ENCODE data around the gene ITPRIPL1.

ITPRIPL1 gene

GRCh38 chr2:96353032-96353561 lies 28.0 kb downstream of the ITPRIPL1 start:
- no peak overlapping the region for H3K4me3 ChIP-seq (ENCODE audit: low read depth, low read length)
- no peak for DNase-seq (ENCODE audit: low read depth)
- TF ChIP-seq MAX (IDR thresholded peaks at IDR 0.05; ENCODE audit: low read depth, low read length) = no peak
- no peak for TF ChIP-seq MYC (IDR thresholded peaks at IDR 0.05; ENCODE audit: low read depth, low read length)
- TF ChIP-seq CTCF (IDR thresholded peaks at IDR 0.05; ENCODE audit: low read depth, low read length) = no peak
- TF ChIP-seq POLR2A (IDR thresholded peaks at IDR 0.05; ENCODE audit: extremely low read depth, insufficient read length) = no peak

GRCh38 chr2:96353606-96354101 lies 28.5 kb downstream of the ITPRIPL1 start:
- TF ChIP-seq CTCF (IDR thresholded peaks at IDR 0.05; ENCODE audit: low read depth, low read length) (no peak), POLR2A (IDR thresholded peaks at IDR 0.05; ENCODE audit: extremely low read depth, insufficient read length) (no peak), MAX (IDR thresholded peaks at IDR 0.05; ENCODE audit: low read depth, low read length) (no peak), MYC (IDR thresholded peaks at IDR 0.05; ENCODE audit: low read depth, low read length) (no peak)
- H3K4me3 ChIP-seq (ENCODE audit: low read depth, low read length) = no peak overlapping the region

GRCh38 chr2:96354492-96354891 lies 29.4 kb downstream of the ITPRIPL1 start:
- H3K4me3 ChIP-seq (ENCODE audit: low read depth, low read length) = no peak overlapping the region
- no peak for TF ChIP-seq MAX (IDR thresholded peaks at IDR 0.05; ENCODE audit: low read depth, low read length)
- no peak for TF ChIP-seq CTCF (IDR thresholded peaks at IDR 0.05; ENCODE audit: low read depth, low read length)
- TF ChIP-seq POLR2A (IDR thresholded peaks at IDR 0.05; ENCODE audit: extremely low read depth, insufficient read length) = no peak
- no peak for TF ChIP-seq MYC (IDR thresholded peaks at IDR 0.05; ENCODE audit: low read depth, low read length)
- DNase-seq (ENCODE audit: low read depth) = no peak

More at GRCh38 chr2:96353606-96354101, 28.5 kb downstream of the ITPRIPL1 start:
- no peak for DNase-seq (ENCODE audit: low read depth)

DNA sequence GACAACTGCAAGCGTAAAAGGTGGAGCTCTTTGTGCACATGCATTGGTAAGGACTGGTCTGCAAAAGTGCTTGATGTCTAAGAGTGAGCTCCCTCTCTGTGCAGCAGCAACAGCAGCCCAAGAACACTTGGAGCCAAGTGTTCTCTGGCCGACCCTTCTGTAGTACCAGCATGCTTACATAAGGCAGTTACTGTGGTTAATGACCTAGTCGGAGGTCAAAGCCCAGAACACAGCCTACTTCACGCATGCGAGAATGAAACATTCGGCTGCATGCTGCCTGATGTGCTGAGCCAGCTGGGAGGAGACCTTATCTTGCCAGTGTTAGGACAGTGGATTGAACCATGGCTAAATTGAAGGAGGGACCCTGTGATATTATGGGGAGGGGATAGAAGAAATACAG lies 31.8 kb downstream of the ITPRIPL1 start:
- TF ChIP-seq POLR2A (IDR thresholded peaks at IDR 0.05; ENCODE audit: extremely low read depth, insufficient read length) = no peak
- no peak for TF ChIP-seq CTCF (IDR thresholded peaks at IDR 0.05; ENCODE audit: low read depth, low read length)
- TF ChIP-seq MYC (IDR thresholded peaks at IDR 0.05; ENCODE audit: low read depth, low read length) = no peak
- no peak for TF ChIP-seq MAX (IDR thresholded peaks at IDR 0.05; ENCODE audit: low read depth, low read length)
- DNase-seq (ENCODE audit: low read depth) = no peak
- H3K4me3 ChIP-seq (ENCODE audit: low read depth, low read length) = no peak overlapping the region

GRCh38 chr2:96359310-96359709 lies 34.2 kb downstream of the ITPRIPL1 start:
- DNase-seq (ENCODE audit: low read depth) = peak; percentile 31
- no peak for TF ChIP-seq MAX (IDR thresholded peaks at IDR 0.05; ENCODE audit: low read depth, low read length)
- no peak for TF ChIP-seq MYC (IDR thresholded peaks at IDR 0.05; ENCODE audit: low read depth, low read length)
- no peak for TF ChIP-seq POLR2A (IDR thresholded peaks at IDR 0.05; ENCODE audit: extremely low read depth, insufficient read length)
- peak; percentile 33 for TF ChIP-seq CTCF (IDR thresholded peaks at IDR 0.05; ENCODE audit: low read depth, low read length)
- H3K4me3 ChIP-seq (ENCODE audit: low read depth, low read length) = no peak overlapping the region

All from NB4 (cell line).